Measurements from ENCODE around the gene CHMP6. TPM values are rescaled to one million over a fixed set of nuclear protein-coding genes. Genes with fewer than 3 reads are reported as not detected.

Gene CHMP6
- polyA plus RNA-seq, 3 donors = 20.3 to 44.8 (median 44.1) TPM

DNA sequence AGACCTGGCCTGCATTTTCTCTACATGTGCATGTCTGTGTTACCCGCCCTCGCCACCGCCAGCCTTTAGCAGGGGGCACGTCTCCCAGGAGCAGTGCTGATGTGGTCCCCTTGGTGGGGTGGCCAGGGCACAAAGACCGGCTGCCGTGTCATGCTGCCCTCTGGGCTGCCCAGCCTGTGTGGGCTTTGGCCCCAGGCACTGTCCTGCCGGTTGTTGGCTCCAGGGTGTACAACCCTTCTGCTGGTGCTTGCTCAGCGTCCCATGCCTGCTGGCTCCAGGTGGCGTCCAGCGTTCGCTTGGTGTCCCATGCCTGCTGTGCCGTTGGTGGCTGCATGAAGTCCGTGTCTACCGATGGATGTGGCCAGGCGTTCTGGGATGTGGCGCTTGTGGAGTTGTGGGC is 47.5 kb downstream of the CHMP6 start:
- no peak overlapping the region for H3K4me2 ChIP-seq (replicated peaks; ENCODE audit: extremely low read depth, low read length, poor library complexity, severe bottlenecking)
- no peak for DNase-seq

DNA sequence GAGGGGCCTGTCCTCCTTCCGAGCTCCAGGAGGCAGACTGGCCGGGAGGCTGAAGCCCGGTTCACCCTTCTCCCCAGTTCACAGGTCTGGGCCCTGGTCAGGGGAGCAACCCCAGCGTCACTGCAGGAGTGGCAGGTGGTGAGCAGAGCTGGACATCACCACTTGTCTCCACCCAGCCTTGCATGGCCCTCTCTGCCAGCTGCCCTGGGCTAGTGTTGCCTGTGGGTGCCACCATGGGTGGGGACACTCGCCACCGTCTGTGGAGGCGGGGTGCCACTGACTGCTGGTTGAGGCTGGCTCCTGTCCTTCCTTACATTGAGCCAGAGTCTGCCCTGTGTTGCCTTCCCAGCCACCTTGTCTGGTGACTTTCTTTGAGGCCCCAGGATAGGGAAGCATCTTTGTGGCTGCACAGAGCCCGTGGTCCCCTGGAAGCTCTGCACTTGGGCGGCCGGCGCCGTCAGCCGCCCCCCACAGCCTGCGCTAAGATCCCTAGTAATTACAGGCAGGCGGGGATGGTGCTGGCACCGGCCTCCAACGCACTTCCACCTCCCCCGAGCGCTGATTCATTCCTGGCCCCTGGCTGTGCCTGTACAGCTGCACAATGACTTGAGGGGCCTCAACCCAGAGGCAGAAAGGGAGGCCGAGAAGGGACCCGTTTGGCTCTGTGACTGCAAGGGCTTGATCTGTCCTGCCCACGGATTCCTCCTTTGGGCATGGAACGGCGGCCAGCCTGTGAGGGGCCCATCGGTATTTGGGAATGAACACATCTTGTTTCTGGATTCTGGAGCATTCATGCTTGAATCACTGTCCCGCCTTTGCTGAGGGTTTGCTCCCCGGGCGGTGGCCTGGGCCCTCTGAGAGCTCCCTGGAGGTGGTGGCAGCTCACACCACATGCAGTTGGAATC is 48.5 kb downstream of the CHMP6 start:
- H3K4me2 ChIP-seq (replicated peaks; ENCODE audit: extremely low read depth, low read length, poor library complexity, severe bottlenecking) = no peak overlapping the region
- H3K27ac Mint-ChIP-seq = no peak overlapping the region
- H3K4me3 ChIP-seq (replicated peaks in 1 of 3; ENCODE audit: low read depth in 2 of 3, low read length in 3 of 3) = no peak overlapping the region
- peaks cover 16 to 27% of the 10 kb centered on the region in 2 donors for H3K36me3 Mint-ChIP-seq
- peaks cover 22 to 37% (median 25%) of the 10 kb centered on the region in 3 donors for H3K27me3 Mint-ChIP-seq (ENCODE audit: low read depth in 3 of 3)
- H3K4me1 Mint-ChIP-seq = peaks cover 21% of the 10 kb centered on the region
- peaks cover 0 to 21% of the 10 kb centered on the region in 2 donors for H3K27me3 ChIP-seq (ENCODE audit: control insufficient read depth in 2 of 2, insufficient read depth in 2 of 2, low read length in 2 of 2)
- intact Hi-C loops (cut with micrococcal nuclease) = loop anchor here in 1 of 2 donors (10.0 kb wide), 1 partner anchor 185 kb away; the partner anchor contains the start of gene CEP131
- no peak overlapping the region for H3K4me3 Mint-ChIP-seq
- H3K9me3 ChIP-seq (replicated peaks in 1 of 2; ENCODE audit: control insufficient read depth in 1 of 2, insufficient read depth in 1 of 2, low read length in 2 of 2) = no peaks in the 10 kb centered on the region
- no peak overlapping the region for H2AFZ ChIP-seq (ENCODE audit: insufficient read depth, low read depth, low read length, poor library complexity, severe bottlenecking)
- H3K79me2 ChIP-seq (ENCODE audit: insufficient read depth, low read length) = peaks cover 11% of the 10 kb centered on the region
- peaks cover 21 to 24% of the 10 kb centered on the region in 2 donors for H3K4me1 ChIP-seq (ENCODE audit: control insufficient read depth in 1 of 2, insufficient read depth in 2 of 2, low read length in 2 of 2)
- H4K20me1 ChIP-seq (ENCODE audit: insufficient read depth, low read length) = peaks cover 85% of the 10 kb centered on the region
- TF ChIP-seq, protein P1, sequence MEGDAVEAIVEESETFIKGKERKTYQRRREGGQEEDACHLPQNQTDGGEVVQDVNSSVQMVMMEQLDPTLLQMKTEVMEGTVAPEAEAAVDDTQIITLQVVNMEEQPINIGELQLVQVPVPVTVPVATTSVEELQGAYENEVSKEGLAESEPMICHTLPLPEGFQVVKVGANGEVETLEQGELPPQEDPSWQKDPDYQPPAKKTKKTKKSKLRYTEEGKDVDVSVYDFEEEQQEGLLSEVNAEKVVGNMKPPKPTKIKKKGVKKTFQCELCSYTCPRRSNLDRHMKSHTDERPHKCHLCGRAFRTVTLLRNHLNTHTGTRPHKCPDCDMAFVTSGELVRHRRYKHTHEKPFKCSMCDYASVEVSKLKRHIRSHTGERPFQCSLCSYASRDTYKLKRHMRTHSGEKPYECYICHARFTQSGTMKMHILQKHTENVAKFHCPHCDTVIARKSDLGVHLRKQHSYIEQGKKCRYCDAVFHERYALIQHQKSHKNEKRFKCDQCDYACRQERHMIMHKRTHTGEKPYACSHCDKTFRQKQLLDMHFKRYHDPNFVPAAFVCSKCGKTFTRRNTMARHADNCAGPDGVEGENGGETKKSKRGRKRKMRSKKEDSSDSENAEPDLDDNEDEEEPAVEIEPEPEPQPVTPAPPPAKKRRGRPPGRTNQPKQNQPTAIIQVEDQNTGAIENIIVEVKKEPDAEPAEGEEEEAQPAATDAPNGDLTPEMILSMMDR (IDR thresholded peaks at IDR 0.05) = no peak
- DNase-seq = no peak
- peaks cover 0 to 6% (median 0%) of the 10 kb centered on the region in 7 donors for H3K9me3 Mint-ChIP-seq
- H3K9ac ChIP-seq (ENCODE audit: insufficient read depth, low read length, poor library complexity, severe bottlenecking) = no peak overlapping the region
- H3K27ac ChIP-seq (ENCODE audit: low read depth in 1 of 2, low read length in 2 of 2) = no peak overlapping the region
- WGBS (ENCODE audit: insufficient coverage) = 59% methylated on average over 17 of the region's 28 CpGs
- no peaks in the 10 kb centered on the region for H3K36me3 ChIP-seq (replicated peaks in 1 of 2; ENCODE audit: control insufficient read depth in 1 of 2, insufficient read depth in 2 of 2, low read length in 2 of 2)

More for the DNA sequence above, 47.5 kb downstream of the CHMP6 start:
- H3K36me3 Mint-ChIP-seq = peaks cover 16 to 27% of the 10 kb centered on the region in 2 donors
- Histone ChIP-seq H3K27me3 (ENCODE audit: control insufficient read depth in 2 of 2, insufficient read depth in 2 of 2, low read length in 2 of 2) (peaks cover 0 to 21% of the 10 kb centered on the region in 2 donors), H2AFZ (ENCODE audit: insufficient read depth, low read depth, low read length, poor library complexity, severe bottlenecking) (no peak overlapping the region), H3K9ac (ENCODE audit: insufficient read depth, low read length, poor library complexity, severe bottlenecking) (no peak overlapping the region), H3K4me1 (ENCODE audit: control insufficient read depth in 1 of 2, insufficient read depth in 2 of 2, low read length in 2 of 2) (peaks cover 17 to 22% of the 10 kb centered on the region in 2 donors), H3K4me3 (replicated peaks in 1 of 3; ENCODE audit: low read depth in 2 of 3, low read length in 3 of 3) (no peak overlapping the region), H3K79me2 (ENCODE audit: insufficient read depth, low read length) (peaks cover 14% of the 10 kb centered on the region), H3K9me3 (replicated peaks in 1 of 2; ENCODE audit: control insufficient read depth in 1 of 2, insufficient read depth in 1 of 2, low read length in 2 of 2) (no peaks in the 10 kb centered on the region), H4K20me1 (ENCODE audit: insufficient read depth, low read length) (peaks cover 77% of the 10 kb centered on the region), H3K27ac (ENCODE audit: low read depth in 1 of 2, low read length in 2 of 2) (no peak overlapping the region), H3K36me3 (replicated peaks in 1 of 2; ENCODE audit: control insufficient read depth in 1 of 2, insufficient read depth in 2 of 2, low read length in 2 of 2) (no peaks in the 10 kb centered on the region)
- 90% methylated on average over 16 of the region's 16 CpGs for WGBS (ENCODE audit: insufficient coverage)
- H3K4me1 Mint-ChIP-seq = peaks cover 19% of the 10 kb centered on the region
- H3K4me3 Mint-ChIP-seq = peak overlapping the region in 1 of 2 donors; percentile 42
- TF ChIP-seq, protein P1 (IDR thresholded peaks at IDR 0.05) = no peak
- H3K27ac Mint-ChIP-seq = no peak overlapping the region
- intact Hi-C loops (cut with micrococcal nuclease) = loop anchor here in 1 of 2 donors (10.0 kb wide), 1 partner anchor 186 kb away; the partner anchor contains the start of gene CEP131
- H3K9me3 Mint-ChIP-seq = peaks cover 0 to 6% (median 0%) of the 10 kb centered on the region in 7 donors
- peaks cover 22 to 39% (median 25%) of the 10 kb centered on the region in 3 donors for H3K27me3 Mint-ChIP-seq (ENCODE audit: low read depth in 3 of 3)

All from CD14-positive monocyte (primary cell).